ENCODE data around the gene TAF4B. TPM values are rescaled to one million over a fixed set of nuclear protein-coding genes. Genes with fewer than 3 reads are reported as not detected.

The TAF4B gene
- total and polyA plus RNA-seq, 2 donors (not counting 1 experiment from before 2014, with no cell fraction given): 0.42 to 2.0 TPM

DNA sequence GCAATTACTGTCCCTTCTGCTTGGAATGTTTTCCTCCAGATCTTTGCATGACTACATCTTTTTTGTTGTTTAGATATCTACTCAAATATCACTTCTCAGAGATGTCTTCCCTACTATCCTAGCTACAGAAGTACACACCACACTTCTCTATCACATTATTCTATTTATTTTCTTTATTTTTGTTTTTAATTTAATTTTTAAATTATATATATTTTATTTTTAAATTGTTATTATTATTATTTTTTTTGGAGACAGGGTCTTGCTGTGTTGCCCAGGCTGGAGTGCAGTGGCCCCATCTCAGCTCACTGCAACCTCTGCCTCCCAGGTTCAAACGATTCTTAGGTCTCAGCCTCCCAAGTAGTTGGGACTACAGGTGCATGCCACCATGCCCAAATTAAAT is 106.7 kb downstream of the TAF4B start:
- H3K27ac ChIP-seq (ENCODE audit: insufficient read depth, low read length): no peak overlapping the region
- no peak overlapping the region for H3K4me3 ChIP-seq (replicated peaks in 1 of 4; ENCODE audit: control extremely low read depth in 1 of 4, insufficient read depth in 1 of 4, low read depth in 3 of 4, low read length in 4 of 4)
- no peak overlapping the region for H3K9ac ChIP-seq (ENCODE audit: insufficient read depth, low read length)
- H3K4me1 ChIP-seq (ENCODE audit: control insufficient read depth, extremely low read depth, insufficient read depth, low read length): no peaks in the 10 kb centered on the region
- no peak overlapping the region for H3K4me2 ChIP-seq (ENCODE audit: extremely low read depth, insufficient read depth, low read length)
- no peaks in the 10 kb centered on the region for H3K79me2 ChIP-seq (ENCODE audit: control insufficient read depth, insufficient read depth, low read length)
- H2AFZ ChIP-seq (ENCODE audit: low read length): no peak overlapping the region
- no peaks in the 10 kb centered on the region for H3K36me3 ChIP-seq (ENCODE audit: control insufficient read depth, insufficient read depth, low read length)
- no peaks in the 10 kb centered on the region for H3K9me3 ChIP-seq (ENCODE audit: control insufficient read depth, insufficient read depth, low read depth, low read length)
- DNase-seq (ENCODE audit: low read depth in 2 of 2): no peak
- TF ChIP-seq CTCF (conservative IDR thresholded peaks at IDR 0.05 in 1 of 2, IDR thresholded peaks at IDR 0.05 in 1 of 2; ENCODE audit: low read depth in 1 of 2, low read length in 2 of 2): no peak
- TF ChIP-seq EZH2 (IDR thresholded peaks at IDR 0.05; ENCODE audit: low read length, missing control alignments): no peak
- H3K27me3 ChIP-seq (ENCODE audit: control insufficient read depth, insufficient read depth, low read length): no peaks in the 10 kb centered on the region
- H4K20me1 ChIP-seq (ENCODE audit: control insufficient read depth, extremely low read depth, insufficient read depth, low read length): no peaks in the 10 kb centered on the region

DNA sequence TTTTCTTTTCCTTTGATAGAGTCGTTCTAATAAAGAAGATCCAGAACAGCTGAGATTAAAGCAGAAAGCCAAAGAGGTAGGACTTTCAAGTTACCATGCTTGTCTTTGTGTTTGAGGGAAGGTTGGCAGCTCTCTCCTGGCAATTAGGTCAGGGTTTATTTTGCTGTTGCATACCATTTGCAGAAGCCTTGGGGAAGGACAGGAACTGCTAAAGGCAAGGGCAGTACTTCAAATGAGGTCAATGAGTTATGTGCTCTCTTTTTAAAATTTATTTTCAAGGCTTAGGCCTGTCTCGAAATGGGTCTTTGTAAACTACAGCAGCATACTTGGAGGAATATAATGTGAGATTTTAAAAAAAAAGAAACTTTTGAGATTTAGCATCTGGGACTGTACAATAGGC is 108.9 kb downstream of the TAF4B start:
- DNase-seq (ENCODE audit: low read depth in 2 of 2): peak; percentile 3 to 4
- H3K4me2 ChIP-seq (ENCODE audit: extremely low read depth, insufficient read depth, low read length): no peak overlapping the region
- H3K79me2 ChIP-seq (ENCODE audit: control insufficient read depth, insufficient read depth, low read length): no peaks in the 10 kb centered on the region
- no peaks in the 10 kb centered on the region for H3K4me1 ChIP-seq (ENCODE audit: control insufficient read depth, extremely low read depth, insufficient read depth, low read length)
- H3K27ac ChIP-seq (ENCODE audit: insufficient read depth, low read length): no peak overlapping the region
- TF ChIP-seq EZH2 (IDR thresholded peaks at IDR 0.05; ENCODE audit: low read length, missing control alignments) (no peak), CTCF (conservative IDR thresholded peaks at IDR 0.05 in 1 of 2, IDR thresholded peaks at IDR 0.05 in 1 of 2; ENCODE audit: low read depth in 1 of 2, low read length in 2 of 2) (no peak)
- H4K20me1 ChIP-seq (ENCODE audit: control insufficient read depth, extremely low read depth, insufficient read depth, low read length): no peaks in the 10 kb centered on the region
- no peaks in the 10 kb centered on the region for H3K36me3 ChIP-seq (ENCODE audit: control insufficient read depth, insufficient read depth, low read length)
- H3K9ac ChIP-seq (ENCODE audit: insufficient read depth, low read length): no peak overlapping the region
- H3K9me3 ChIP-seq (ENCODE audit: control insufficient read depth, insufficient read depth, low read depth, low read length): no peaks in the 10 kb centered on the region
- H3K27me3 ChIP-seq (ENCODE audit: control insufficient read depth, insufficient read depth, low read length): no peaks in the 10 kb centered on the region
- H2AFZ ChIP-seq (ENCODE audit: low read length): no peak overlapping the region
- H3K4me3 ChIP-seq (replicated peaks in 1 of 4; ENCODE audit: control extremely low read depth in 1 of 4, insufficient read depth in 1 of 4, low read depth in 3 of 4, low read length in 4 of 4): no peak overlapping the region

GRCh38 chr18:26335571-26336487 is 109.6 kb downstream of the TAF4B start:
- Histone ChIP-seq H3K9me3 (ENCODE audit: control insufficient read depth, insufficient read depth, low read depth, low read length) (no peaks in the 10 kb centered on the region), H3K4me3 (replicated peaks in 1 of 4; ENCODE audit: control extremely low read depth in 1 of 4, insufficient read depth in 1 of 4, low read depth in 3 of 4, low read length in 4 of 4) (no peak overlapping the region), H4K20me1 (ENCODE audit: control insufficient read depth, extremely low read depth, insufficient read depth, low read length) (no peaks in the 10 kb centered on the region), H3K4me2 (ENCODE audit: extremely low read depth, insufficient read depth, low read length) (no peak overlapping the region), H3K27me3 (ENCODE audit: control insufficient read depth, insufficient read depth, low read length) (no peaks in the 10 kb centered on the region), H3K36me3 (ENCODE audit: control insufficient read depth, insufficient read depth, low read length) (no peaks in the 10 kb centered on the region), H3K4me1 (ENCODE audit: control insufficient read depth, extremely low read depth, insufficient read depth, low read length) (no peaks in the 10 kb centered on the region), H3K79me2 (ENCODE audit: control insufficient read depth, insufficient read depth, low read length) (no peaks in the 10 kb centered on the region), H3K9ac (ENCODE audit: insufficient read depth, low read length) (no peak overlapping the region), H3K27ac (ENCODE audit: insufficient read depth, low read length) (no peak overlapping the region), H2AFZ (ENCODE audit: low read length) (no peak overlapping the region)
- peak in 1 of 2 donors; percentile 3 for DNase-seq (ENCODE audit: low read depth in 2 of 2)
- no peak for TF ChIP-seq CTCF (conservative IDR thresholded peaks at IDR 0.05 in 1 of 2, IDR thresholded peaks at IDR 0.05 in 1 of 2; ENCODE audit: low read depth in 1 of 2, low read length in 2 of 2)
- no peak for TF ChIP-seq EZH2 (IDR thresholded peaks at IDR 0.05; ENCODE audit: low read length, missing control alignments)
